GM18508 (cell line): ENCODE measurements around the gene RBMS3.

Experiments
- ATAC-seq: cut with Tn5 transposase; IDR thresholded peaks from one replicate; pipeline ENCODE4 v1.9.1; 2021; ENCODE audit warnings: moderate number of reproducible peaks; ENCODE audit not compliant: insufficient read depth, unreplicated experiment

RBMS3 gene

DNA sequence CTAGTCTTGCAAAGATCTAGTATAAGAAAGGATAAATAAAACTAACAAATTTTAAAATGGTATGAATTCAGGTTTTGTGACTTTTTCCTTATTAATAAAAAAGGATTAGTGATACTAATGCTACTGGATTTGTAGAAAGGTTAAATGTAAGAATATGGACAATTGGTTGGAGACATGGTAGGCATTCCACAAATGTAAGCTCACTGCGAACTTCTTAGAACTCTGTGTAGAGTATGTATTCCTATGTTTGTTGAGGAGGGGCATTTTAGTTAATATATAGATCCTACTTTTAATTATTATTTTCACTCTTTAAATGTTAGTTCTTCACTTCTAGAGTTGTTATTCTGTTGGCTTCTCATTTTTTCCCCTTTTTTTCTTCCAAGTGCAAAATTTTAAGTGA, 414.3 kb downstream of the RBMS3 start:
- no peak for ATAC-seq

DNA sequence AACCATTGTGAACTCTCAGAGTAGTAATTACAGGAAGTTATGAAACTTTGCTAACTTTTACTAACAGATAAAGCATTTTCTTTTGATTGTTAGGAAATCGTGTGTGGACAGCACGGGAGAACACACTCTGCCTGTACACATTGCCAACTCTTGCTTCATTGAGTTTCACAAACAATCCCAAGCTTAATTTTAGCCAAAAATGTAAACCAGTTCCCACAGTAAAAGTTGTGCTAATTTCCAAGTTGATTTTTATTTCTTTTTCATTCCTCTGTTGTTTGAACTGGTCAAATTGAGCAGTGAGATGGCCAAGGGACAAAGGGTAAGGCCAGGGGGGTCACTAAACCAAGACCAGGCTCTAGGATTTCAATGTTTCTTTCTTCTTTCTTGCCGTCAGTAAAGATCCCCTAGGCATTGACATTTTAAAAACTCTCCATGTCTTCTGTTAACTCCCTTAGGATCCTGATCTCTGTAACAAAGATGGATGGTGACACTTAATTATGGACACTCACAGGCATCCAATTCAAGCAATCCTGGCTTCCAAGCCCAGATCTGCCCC, 414.9 kb downstream of the RBMS3 start:
- ATAC-seq = no peak

DNA sequence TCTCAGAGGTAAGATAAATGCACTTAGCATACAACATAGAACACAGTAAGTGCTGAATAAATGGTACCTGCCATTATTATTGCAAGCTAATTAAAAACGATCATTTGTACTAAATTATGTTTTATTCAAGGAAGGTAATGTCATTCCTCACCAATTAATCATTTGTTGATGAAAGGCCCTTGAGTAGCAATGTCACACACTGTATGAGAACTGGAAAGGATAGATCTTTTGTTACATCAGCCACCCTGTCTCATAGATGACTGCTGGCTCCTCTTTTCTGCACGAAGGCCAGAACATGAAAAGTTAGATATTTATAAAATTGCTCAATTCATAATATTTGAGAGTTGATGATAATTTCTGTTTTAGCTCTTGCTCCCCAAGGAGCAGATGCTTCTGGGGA, 415.4 kb downstream of the RBMS3 start:
- no peak for ATAC-seq

DNA sequence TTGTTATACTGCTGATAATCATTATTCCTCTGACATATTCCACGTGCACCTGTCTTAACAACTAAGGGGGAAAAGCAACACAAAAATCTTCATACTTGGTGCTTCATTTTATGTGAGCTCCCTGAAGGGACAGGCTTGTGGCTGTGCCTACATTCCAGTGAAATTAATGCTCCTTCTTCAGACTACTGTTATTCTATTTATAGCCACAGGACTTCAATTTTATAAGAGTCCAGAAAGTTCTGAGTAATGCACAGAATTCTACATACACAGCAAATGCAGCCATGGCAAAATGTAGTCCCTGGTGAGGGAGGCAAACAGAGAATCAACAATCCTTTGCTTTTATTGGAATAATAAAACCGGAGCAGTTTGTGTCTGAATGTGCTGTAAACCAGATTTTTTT, 417.1 kb downstream of the RBMS3 start:
- ATAC-seq = no peak

DNA sequence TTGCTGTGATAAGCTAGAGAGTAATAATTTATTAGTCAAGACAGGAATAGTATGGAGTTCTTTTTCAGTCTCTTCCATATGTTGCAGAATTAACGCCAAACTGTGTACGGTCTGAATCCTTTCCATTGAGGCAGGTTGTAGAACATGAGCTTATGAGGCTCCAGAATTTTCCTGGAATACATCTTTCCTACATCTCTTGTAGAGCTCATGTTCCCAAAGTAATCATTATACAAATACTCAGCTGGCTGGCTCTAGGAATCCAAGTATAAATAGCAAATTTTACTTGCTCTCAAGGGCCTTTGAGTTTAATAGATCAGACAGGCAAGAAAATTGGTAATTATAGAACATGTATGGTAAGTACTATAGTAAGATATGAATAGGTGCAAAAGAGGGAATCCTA, 419.4 kb downstream of the RBMS3 start:
- no peak for ATAC-seq

DNA sequence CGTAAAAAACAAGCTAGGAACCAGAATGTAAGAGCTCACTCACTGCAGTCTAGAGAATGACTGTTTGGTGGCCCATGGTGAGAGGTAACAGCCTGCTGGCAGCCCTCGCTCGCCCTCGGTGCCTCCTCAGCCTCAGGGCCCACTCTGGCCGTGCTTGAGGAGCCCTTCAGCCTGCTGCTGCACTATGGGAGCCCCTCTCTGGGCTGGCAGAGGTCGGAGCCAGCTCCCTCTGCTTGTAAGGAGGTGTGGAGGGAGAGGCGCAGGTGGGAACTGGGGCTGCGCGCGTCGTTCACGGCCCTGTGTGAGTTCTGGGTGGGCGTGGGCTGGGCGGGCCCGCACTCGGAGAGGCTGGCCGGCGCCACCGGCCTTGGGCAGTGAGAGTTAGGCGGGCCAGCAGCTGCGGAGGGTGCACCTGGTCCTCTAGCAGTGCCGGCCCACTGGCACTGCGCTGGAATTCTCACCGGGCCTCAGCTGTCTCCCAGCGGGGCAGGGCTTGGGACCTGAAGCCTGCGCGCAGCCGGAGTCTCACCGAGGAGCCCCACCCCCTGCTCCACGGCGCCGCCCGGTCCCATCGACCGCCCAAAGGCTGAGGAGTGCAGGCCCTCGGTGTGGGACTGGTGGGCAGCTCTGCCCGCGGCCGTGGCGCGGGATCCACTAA, 420.6 kb downstream of the RBMS3 start:
- no peak for ATAC-seq

DNA sequence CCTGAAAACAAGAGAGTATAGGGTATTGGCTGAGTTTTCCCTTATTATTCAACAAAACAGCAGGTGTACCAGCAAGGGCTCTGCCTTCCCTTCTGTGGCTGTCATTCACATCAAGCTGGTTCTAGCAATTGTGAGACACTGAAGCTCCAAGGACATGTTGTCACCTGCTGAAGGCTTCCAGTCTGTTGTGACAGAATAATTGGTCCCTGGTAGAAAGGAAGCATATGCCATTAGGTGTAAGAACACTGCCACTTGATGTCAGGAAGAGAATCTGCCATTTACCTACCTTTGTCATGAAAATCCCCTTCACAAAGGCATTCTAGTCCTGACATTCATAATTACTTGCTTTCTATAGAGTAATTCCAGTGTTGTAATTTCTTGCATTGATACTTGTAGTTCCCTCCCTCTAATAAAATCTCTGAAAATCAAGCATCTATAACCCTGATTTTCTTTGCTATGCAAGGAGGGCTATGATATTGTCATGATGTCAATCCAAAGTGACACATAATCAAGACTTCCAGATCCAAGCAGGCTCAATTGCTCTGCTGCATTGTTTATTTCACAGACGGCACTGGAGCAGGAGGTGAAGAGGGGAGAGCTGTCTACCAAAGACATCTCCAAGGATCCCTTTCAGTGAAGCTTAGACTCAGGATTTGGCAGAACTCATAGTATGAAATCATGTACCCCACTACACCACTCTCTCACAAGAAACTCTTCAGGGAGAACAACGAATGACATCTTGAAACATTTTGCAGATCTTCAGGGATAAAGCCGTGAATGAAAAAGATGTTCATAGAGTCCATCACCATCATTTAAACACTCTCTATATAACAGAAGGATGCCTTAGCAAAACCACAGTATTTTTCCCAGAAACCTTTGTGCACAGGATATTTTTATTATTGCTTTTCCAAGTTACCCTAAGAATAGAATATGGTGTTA, 425.3 kb downstream of the RBMS3 start:
- no peak for ATAC-seq

DNA sequence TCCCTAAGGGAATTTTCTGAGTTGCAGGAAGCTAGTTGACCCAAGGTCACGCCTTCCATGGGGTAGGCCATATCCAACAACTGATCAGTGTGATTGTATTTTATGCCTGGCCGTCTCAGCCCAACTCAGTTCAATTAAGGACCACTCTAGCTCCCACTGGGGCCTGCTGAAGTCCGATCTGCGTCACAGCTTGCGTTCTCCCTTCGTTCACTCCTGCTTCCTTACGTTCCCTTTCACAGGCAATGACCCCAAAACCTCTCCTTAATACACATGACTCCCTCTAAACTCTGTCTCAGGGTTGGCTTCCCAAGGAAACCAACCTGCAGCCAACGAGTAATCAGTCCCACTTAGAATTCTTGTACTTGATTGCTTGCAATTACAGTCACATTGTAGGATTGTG, 428.0 kb downstream of the RBMS3 start:
- no peak for ATAC-seq

DNA sequence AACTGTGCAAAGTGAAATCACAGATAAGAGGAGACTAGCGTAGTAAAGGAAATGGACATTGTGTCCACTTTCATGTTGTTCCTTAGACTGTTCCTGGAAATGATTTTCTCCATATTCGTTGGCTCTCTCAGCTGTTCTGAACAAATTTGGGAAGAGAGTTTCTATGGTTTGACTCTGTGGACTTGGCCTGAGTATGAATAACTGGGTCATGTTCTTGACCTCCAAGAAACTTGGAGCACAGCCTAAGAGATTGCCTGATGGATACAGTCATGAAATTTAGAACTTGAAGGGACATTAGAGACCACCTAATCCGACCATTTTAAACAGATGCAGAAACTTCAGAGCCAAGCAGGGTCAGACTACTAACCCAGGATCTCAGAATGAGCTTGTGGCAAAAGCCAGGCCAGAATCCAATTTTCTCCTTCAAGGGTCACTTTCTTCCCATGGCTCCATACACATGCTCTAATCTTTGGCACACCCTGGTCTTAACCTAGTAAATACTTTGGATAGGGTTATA, 430.4 kb downstream of the RBMS3 start:
- no peak for ATAC-seq

DNA sequence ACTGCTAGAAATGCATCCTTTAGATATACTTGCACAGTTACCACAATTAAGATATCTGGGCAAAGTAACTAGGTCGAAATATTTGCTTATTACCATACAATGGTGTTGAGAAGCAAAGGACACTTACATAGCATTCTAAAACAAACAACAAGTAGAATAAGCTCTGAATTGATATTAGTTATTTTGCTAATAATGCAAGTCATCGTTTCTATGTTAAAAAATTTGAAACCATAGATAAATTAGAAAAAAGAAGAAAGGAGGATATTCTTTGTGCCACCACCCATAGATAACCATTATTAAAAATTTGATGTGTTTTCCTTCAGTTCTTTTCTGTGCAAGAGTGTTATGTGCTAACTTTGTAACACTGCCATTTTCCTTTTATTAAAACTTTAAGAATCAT, 435.3 kb downstream of the RBMS3 start:
- ATAC-seq = no peak

DNA sequence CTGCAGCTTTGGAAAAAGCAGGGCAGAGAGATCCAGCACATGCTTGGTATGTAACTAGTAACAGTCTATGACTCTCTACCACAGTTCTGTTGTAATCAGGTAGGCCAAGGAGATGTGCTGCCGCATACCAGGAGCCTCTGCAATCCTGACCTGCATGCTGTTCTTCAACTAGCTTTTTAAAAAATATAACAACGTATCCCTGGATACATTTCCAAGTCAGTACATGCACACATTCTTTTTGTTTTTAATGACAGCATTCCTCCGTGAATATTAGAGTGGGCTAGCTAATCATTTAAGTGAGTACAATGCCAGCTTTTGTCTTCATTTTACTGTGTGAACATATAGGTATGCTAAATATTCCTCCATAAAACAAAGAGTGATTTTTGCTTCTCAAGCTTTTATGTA, 437.8 kb downstream of the RBMS3 start:
- ATAC-seq = no peak

DNA sequence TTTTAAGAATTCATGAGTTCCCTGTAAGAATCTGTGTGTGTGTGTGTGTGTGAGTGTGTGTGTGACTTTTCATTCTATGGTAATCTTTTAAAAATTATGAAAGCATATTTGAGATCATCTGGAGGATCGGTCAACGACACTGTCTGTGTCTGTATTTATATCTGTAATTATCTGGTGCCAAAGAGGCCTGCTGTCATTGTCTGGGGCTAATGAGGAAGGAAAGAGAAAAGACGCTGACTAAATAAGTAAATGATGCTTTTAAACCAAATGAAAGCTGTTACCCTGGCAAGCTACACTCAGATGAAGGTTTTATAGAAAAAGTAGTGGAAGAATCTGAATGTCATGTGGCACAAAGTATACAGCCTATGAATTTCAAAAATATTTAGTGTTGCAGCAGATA, 439.8 kb downstream of the RBMS3 start:
- no peak for ATAC-seq

DNA sequence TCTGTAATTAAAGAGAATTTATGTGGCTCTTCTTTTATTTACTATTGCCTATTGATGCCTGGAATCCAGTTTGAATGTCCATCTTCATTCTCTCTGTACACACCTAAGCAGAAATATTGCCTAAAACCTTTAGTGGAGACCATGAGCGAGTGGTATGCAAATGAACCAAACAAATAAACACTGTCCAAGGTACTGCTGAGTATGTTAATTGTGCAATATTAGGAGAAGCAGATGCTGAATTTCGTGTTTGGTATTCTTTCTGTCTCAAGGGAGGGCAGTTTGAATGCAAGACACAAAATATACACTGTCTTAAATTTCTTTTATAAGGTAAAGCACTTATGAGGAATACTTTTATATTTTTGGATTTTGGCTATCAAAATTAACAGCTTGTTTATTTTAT, 440.9 kb downstream of the RBMS3 start:
- no peak for ATAC-seq

DNA sequence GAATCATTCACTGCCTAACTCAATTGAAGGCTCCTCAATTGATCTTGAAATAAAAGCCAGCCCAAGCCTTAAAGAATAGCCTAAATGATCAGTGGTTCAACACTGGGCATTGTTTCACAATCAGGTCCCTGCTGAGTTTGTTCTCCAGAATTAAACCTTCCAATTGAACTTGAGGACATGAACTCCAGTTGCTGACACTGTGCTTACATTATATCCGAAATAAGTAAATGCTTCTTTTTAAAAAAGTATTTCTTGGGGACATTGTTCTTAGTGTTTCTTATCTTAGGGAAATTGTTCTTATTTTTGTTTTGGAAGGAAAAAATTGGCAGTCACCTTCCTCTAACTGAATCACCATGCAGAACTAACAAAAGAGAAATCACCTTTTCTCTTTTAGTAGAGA, 450.2 kb downstream of the RBMS3 start:
- ATAC-seq = no peak

DNA sequence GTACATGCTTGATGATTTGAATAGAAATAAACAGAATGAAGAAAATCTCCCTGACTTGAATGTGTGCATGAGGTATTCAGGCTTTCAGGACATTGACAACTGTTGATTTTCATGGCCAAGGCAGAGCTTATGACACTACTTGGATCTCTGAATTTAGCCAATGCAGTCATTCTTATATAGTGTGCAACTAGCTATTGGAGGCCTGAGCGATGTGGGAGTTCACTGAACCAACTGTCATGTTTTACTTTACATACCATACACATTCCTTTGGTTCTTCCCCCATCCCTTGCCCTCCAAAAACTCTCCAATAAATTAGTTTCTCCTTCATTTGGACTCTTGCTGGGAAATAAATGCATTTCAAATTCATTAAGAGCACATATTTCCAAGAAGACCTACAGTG, 460.4 kb downstream of the RBMS3 start:
- ATAC-seq = no peak

DNA sequence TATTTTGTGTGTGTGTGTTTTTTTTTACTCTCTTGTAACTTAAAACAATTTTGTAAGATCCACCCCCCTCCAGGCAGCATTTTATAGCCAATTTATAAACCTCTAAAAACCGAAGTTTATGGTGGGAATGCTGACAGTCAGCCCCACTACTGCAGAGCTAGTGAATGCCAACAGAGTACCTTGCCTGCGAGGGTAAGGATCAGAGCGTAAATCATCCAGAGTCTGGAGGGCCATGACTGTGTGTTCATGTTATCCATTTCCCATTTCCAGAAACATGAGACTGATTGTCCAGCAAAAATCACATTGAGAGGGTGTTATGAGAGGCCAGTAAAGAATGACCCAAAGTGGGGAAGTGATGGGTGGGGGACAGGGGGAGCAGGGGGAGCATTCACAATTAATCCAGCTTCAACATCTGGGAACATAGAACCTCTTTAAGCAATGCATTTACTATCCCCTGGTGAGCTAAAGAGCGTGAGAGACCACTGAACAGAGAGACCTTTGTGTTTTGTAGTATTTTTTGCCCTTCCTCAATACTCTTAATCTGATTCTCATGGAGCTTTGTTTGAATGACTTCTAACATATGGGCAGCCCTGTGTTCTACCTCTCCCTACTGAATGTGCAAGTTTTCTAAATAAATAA, 464.5 kb downstream of the RBMS3 start:
- ATAC-seq = no peak

DNA sequence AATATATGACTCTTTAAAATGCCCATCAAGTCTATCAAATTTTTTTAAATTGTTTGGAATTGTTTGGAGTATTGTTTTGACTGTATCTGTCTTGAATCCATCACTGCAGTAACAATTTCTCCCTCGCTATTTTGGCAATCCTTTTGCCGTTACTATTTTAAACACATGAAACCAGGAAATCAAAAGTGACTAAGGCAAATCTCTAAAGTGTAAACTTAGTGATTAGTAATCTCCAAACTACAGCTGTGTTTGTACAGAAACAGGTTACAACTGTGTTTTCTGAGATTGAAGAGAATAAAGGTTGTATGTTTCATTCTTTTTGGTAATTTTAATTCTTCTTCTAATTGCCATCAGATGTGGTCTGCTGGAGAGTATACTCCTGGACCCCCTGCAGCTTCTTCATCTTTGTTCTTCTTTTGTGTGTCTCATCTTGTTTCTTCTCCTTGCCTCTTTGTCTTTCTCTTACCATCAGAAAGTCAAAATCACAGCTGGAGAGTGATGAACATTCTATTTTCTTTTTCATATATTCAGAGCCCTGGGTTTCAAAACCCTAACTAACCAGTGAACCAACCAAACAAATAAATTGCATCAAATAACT, 465.4 kb downstream of the RBMS3 start:
- no peak for ATAC-seq

DNA sequence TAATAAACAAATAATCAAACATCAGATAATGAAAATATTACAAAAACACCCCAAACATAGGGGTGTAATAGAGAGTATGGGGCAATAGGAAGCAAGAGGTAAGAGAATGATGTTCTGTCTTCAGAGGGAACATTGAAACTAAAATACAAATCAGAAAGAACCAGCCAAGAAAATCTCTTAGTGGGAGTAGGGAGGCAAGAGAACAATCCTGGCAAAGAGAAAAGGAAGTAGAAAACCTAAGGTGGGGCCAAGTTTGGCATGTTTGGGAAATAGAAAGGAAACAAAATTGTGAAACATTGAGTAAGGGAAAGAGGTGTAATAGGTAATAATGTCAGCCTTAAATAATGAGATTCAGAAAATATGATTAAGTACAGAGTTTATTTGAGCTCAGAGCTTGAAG, 467.1 kb downstream of the RBMS3 start:
- ATAC-seq = no peak

DNA sequence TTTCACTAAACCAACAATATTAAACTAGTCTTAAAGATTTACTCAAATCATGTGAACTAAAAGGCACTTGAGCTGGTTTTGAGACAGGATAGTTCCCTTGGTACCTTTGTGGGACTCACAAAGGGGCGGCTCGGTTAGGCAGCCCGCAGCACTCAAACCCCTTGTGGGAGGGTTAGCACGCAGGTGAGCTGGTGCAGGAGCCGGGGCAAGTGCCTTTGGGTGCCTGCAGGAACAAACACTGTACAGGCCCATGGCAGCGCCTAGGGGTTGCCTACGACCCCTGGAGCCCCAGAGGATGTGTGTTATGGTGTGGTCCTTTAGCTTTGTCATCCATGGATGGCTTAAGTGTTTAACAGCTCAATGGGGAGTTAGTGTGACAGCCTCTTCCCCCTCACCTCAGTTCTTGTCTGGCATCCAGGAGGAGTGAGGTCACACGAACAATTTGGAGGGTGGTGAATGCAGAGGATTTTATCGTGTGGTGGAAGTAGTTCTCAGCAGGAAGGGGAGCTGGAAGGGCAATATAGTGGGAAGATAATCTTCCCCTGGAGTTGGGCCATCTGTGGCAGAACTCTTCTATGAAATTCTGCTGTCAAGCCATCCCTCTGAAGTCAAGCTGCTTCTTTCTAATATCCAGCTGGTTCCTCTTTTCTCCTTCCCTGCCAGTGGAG, 470.9 kb downstream of the RBMS3 start:
- ATAC-seq = no peak

DNA sequence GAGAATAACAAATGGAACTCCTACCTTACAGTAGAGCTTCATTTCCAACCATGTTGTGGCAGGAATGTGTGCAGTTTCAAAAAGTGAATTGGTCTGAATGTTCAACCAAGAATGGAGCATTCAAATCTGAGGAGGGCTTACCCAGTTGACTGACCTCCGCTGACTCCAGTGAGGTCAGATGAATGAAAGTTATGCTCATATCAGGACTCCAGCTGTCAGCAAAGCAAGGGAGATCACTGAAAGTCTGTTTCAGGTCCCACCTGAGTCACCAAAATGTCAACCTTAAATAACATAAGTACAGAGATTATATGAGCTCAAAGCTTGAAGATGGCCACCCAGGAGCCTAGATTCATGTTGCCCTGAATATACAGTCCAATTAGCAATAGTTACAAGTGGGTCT, 473.5 kb downstream of the RBMS3 start:
- no peak for ATAC-seq
